ENCODE data around the gene XPC.

Gene XPC

DNA sequence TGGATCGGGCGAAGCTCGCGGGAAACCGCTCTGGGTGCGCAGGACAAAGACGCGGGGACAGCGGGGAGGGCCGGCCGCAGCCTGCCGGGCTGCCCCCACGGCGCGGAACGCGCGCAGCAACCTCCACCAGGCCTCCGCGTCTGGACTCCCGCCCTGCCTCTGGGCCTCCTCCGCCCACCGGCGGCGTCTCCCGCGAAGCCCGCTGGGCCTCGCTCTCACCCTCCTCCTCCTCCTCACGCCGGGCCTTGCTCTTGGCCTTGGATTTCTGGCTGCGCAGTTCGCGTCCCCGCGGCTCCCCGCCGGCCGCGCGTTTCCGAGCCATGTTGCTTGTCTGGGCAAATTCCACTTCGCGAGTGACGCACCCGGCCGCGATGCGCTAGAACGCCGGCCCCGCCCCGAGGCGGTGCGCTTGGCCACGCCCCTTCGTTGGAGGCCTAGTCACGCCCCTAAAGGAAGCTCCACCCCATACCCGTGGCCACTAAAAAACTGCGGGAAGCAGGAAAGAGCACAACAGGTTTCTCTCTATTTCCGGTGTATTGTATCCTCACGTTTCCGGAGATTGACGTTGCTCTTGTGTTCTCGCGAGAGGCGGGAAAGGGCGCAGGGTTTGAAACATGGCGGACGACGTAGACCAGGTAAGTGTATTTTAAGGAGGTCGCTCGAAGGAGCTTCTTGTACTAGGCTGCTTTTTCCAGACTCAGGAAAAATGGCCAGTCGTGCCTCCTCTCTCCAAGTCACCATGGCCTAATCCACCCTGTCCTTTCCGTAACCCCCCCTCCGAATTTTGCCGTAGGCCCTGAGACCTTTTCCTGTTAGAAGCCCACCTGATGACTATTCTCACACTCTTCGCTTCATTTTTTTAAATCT lies at the start of gene XPC, which contains the start of gene LSM3 (continued):
- TF ChIP-seq ZNF416 (tag by site-specific recombination; IDR thresholded peaks at IDR 0.05) (no peak), SP2 (tag by site-specific recombination; IDR thresholded peaks at IDR 0.05) (peak; percentile 91), ZNF529 (tag by site-specific recombination; IDR thresholded peaks at IDR 0.05; ENCODE audit: insufficient replicate concordance) (no peak), ZNF169 (tag by site-specific recombination; IDR thresholded peaks at IDR 0.05) (no peak), ZNF391 (tag by site-specific recombination; IDR thresholded peaks at IDR 0.05; ENCODE audit: borderline replicate concordance, low read depth) (peak; percentile 80; the same call in 1 of the 2 replicates), GLIS2 (tag by site-specific recombination; IDR thresholded peaks at IDR 0.05) (peak; percentile 99), ZNF140 (tag by site-specific recombination; IDR thresholded peaks at IDR 0.05) (no peak), ZNF24 (tag by site-specific recombination; IDR thresholded peaks at IDR 0.05) (no peak), ZNF341 (tag by site-specific recombination; IDR thresholded peaks at IDR 0.05; ENCODE audit: low read depth) (no peak), ZNF121 (tag by site-specific recombination; IDR thresholded peaks at IDR 0.05) (peak; percentile 24; the same call in 1 of the 2 replicates), ZNF404 (tag by site-specific recombination; IDR thresholded peaks at IDR 0.05) (no peak), ZNF501 (tag by site-specific recombination; IDR thresholded peaks at IDR 0.05) (peak; percentile 87), OSR2 (tag by site-specific recombination; IDR thresholded peaks at IDR 0.05) (no peak), ZNF354C (tag by site-specific recombination; IDR thresholded peaks at IDR 0.05; ENCODE audit: borderline replicate concordance, low read depth) (no peak), IKZF3 (tag by site-specific recombination; IDR thresholded peaks at IDR 0.05) (peak; percentile 64), ZNF624 (tag by site-specific recombination; IDR thresholded peaks at IDR 0.05) (no peak), ZBTB17 (tag by site-specific recombination; IDR thresholded peaks at IDR 0.05) (0 out of 2 replicates have a peak, but pooled peaks have one; percentile 36), ZNF48 (tag by site-specific recombination; IDR thresholded peaks at IDR 0.05) (no peak), ZNF324 (tag by site-specific recombination; IDR thresholded peaks at IDR 0.05) (no peak), WT1 (tag by site-specific recombination; IDR thresholded peaks at IDR 0.05) (0 out of 2 replicates have a peak, but pooled peaks have one; percentile 18), ZNF626 (tag by site-specific recombination; IDR thresholded peaks at IDR 0.05) (no peak)
- TF ChIP-seq, protein P1, sequence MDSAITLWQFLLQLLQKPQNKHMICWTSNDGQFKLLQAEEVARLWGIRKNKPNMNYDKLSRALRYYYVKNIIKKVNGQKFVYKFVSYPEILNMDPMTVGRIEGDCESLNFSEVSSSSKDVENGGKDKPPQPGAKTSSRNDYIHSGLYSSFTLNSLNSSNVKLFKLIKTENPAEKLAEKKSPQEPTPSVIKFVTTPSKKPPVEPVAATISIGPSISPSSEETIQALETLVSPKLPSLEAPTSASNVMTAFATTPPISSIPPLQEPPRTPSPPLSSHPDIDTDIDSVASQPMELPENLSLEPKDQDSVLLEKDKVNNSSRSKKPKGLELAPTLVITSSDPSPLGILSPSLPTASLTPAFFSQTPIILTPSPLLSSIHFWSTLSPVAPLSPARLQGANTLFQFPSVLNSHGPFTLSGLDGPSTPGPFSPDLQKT (IDR thresholded peaks at IDR 0.05; ENCODE audit: borderline replicate concordance, low read depth, low read length): no peak; the same call in 1 of the 2 replicates
- TF ChIP-seq, protein P2, sequence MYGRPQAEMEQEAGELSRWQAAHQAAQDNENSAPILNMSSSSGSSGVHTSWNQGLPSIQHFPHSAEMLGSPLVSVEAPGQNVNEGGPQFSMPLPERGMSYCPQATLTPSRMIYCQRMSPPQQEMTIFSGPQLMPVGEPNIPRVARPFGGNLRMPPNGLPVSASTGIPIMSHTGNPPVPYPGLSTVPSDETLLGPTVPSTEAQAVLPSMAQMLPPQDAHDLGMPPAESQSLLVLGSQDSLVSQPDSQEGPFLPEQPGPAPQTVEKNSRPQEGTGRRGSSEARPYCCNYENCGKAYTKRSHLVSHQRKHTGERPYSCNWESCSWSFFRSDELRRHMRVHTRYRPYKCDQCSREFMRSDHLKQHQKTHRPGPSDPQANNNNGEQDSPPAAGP (tag by site-specific recombination; IDR thresholded peaks at IDR 0.05): peak; percentile 62
- TF ChIP-seq, protein P3, sequence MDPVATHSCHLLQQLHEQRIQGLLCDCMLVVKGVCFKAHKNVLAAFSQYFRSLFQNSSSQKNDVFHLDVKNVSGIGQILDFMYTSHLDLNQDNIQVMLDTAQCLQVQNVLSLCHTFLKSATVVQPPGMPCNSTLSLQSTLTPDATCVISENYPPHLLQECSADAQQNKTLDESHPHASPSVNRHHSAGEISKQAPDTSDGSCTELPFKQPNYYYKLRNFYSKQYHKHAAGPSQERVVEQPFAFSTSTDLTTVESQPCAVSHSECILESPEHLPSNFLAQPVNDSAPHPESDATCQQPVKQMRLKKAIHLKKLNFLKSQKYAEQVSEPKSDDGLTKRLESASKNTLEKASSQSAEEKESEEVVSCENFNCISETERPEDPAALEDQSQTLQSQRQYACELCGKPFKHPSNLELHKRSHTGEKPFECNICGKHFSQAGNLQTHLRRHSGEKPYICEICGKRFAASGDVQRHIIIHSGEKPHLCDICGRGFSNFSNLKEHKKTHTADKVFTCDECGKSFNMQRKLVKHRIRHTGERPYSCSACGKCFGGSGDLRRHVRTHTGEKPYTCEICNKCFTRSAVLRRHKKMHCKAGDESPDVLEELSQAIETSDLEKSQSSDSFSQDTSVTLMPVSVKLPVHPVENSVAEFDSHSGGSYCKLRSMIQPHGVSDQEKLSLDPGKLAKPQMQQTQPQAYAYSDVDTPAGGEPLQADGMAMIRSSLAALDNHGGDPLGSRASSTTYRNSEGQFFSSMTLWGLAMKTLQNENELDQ (tag by site-specific recombination; IDR thresholded peaks at IDR 0.05; ENCODE audit: low read depth): no peak
- TF ChIP-seq, protein P4, sequence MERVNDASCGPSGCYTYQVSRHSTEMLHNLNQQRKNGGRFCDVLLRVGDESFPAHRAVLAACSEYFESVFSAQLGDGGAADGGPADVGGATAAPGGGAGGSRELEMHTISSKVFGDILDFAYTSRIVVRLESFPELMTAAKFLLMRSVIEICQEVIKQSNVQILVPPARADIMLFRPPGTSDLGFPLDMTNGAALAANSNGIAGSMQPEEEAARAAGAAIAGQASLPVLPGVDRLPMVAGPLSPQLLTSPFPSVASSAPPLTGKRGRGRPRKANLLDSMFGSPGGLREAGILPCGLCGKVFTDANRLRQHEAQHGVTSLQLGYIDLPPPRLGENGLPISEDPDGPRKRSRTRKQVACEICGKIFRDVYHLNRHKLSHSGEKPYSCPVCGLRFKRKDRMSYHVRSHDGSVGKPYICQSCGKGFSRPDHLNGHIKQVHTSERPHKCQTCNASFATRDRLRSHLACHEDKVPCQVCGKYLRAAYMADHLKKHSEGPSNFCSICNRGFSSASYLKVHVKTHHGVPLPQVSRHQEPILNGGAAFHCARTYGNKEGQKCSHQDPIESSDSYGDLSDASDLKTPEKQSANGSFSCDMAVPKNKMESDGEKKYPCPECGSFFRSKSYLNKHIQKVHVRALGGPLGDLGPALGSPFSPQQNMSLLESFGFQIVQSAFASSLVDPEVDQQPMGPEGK (tag by site-specific recombination; IDR thresholded peaks at IDR 0.05): peak; percentile 71
- TF ChIP-seq, protein P5, sequence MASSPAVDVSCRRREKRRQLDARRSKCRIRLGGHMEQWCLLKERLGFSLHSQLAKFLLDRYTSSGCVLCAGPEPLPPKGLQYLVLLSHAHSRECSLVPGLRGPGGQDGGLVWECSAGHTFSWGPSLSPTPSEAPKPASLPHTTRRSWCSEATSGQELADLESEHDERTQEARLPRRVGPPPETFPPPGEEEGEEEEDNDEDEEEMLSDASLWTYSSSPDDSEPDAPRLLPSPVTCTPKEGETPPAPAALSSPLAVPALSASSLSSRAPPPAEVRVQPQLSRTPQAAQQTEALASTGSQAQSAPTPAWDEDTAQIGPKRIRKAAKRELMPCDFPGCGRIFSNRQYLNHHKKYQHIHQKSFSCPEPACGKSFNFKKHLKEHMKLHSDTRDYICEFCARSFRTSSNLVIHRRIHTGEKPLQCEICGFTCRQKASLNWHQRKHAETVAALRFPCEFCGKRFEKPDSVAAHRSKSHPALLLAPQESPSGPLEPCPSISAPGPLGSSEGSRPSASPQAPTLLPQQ (tag by site-specific recombination; IDR thresholded peaks at IDR 0.05): peak; percentile 76
- TF ChIP-seq, protein P6, sequence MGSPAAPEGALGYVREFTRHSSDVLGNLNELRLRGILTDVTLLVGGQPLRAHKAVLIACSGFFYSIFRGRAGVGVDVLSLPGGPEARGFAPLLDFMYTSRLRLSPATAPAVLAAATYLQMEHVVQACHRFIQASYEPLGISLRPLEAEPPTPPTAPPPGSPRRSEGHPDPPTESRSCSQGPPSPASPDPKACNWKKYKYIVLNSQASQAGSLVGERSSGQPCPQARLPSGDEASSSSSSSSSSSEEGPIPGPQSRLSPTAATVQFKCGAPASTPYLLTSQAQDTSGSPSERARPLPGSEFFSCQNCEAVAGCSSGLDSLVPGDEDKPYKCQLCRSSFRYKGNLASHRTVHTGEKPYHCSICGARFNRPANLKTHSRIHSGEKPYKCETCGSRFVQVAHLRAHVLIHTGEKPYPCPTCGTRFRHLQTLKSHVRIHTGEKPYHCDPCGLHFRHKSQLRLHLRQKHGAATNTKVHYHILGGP (tag by site-specific recombination; IDR thresholded peaks at IDR 0.05): no peak
- TF ChIP-seq, protein P7, sequence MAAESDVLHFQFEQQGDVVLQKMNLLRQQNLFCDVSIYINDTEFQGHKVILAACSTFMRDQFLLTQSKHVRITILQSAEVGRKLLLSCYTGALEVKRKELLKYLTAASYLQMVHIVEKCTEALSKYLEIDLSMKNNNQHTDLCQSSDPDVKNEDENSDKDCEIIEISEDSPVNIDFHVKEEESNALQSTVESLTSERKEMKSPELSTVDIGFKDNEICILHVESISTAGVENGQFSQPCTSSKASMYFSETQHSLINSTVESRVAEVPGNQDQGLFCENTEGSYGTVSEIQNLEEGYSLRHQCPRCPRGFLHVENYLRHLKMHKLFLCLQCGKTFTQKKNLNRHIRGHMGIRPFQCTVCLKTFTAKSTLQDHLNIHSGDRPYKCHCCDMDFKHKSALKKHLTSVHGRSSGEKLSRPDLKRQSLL (tag by site-specific recombination; IDR thresholded peaks at IDR 0.05): no peak

Data from HEK293 (cell line).